Activated CD4-positive, alpha-beta T cell treated with anti-CD3 and anti-CD28 coated beads, Interleukin-2, amount 10 ng/mL, durations not matched to agents 7 days and 5 days (primary cell): Measurements from ENCODE around the gene HDGFL2. TPM values are rescaled to one million over a fixed set of nuclear protein-coding genes. Genes with fewer than 3 reads are reported as not detected.

ENCODE experiments used
- CTCF ChIA-PET: fragments of 350-600 bp; sonication (Branson Sonifier 250); formaldehyde crosslinking; loops from one replicate; lab custom pipeline; 2021; ENCODE audit warnings: antibody characterized with exemption; lab: Charles Lee
- POLR2A ChIA-PET: fragments of 350-600 bp; sonication (Branson Sonifier 250); formaldehyde crosslinking; loops from one replicate; lab custom pipeline; 2021; ENCODE audit warnings: antibody characterized with exemption; lab: Charles Lee
- DNase-seq: peaks from one replicate; pipeline ENCODE4 v3.0.0-alpha.2; 2020
- H3K27ac Mint-ChIP-seq: one replicate; pipeline ENCODE4 v1.8.0; 2021; ENCODE audit warnings: mild to moderate bottlenecking, moderate library complexity, mixed read lengths
- H3K27me3 Mint-ChIP-seq: one replicate; pipeline ENCODE4 v1.8.0; 2021; ENCODE audit warnings: mixed read lengths
- H3K36me3 Mint-ChIP-seq: one replicate; pipeline ENCODE4 v1.8.0; 2021; ENCODE audit warnings: low read depth, mixed read lengths
- H3K4me1 Mint-ChIP-seq: one replicate; pipeline ENCODE4 v1.8.0; 2021; ENCODE audit warnings: mixed read lengths
- H3K4me3 Mint-ChIP-seq: one replicate; pipeline ENCODE4 v1.8.0; 2021; ENCODE audit warnings: mild to moderate bottlenecking, moderate library complexity, mixed read lengths
- H3K9me3 Mint-ChIP-seq: one replicate; pipeline ENCODE4 v1.8.0; 2021; ENCODE audit warnings: mixed read lengths
- total RNA-seq, 2 experiments: library from RNA; stranded (reverse); gene quantifications; one replicate each; pipeline ENCODE4 v1.2.3, GENCODE V29; 2021

Gene HDGFL2
- total RNA-seq, 2 experiments from 2014 or later, result 58.3 to 62.1 TPM

DNA sequence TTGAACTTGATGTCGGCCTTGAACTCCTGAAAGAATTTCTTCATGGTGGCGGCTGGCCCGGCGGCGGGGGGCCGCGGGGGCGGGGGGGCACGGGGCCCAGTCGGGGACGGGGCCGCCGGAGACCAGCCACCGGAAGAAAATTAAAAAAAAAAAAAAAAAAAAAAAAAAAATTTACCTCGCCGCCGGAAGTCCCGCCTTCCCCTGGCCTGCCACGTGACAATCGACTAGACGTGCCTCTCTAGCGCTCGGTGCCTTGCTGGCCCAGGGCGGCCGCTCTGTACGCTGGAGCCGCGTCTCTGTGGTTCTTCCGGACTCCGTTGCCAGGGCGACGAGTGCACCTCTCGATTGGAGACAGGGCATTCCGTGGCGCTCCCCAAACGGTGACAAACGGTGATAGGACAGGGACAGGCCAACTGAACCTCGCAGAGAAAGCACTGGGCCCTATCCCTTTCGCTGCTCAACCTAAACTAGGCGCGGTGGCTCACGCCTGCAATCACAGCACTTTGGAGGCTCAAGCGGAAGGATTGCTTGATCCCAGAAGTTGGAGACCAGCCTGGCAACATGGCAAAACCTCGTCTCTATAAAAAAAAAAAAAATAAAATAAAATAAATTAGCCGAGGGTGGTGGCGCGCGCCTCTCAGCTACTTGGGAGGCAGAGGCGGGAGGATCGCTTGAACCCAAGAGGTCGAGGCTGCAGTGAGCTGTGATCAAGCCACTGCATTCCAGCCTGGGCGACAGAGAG lies 14.3 kb upstream of the HDGFL2 start, which contains the start of gene UBXN6:
UBXN6 (minus strand) TSS at position 141 of the 742 bp plus-strand sequence; CDS start at position 44, 97 bp downstream.
- ChIA-PET POLR2A (no interaction called here), CTCF (interaction anchor here (1.0 to 1.3 kb wide), 2 partner anchors 13 to 57 kb away, joined by 3 read pairs; no protein-coding TSS in a partner anchor)
- H3K9me3 Mint-ChIP-seq, result no peaks in the 10 kb centered on the region
- peak; percentile 99 for DNase-seq
- peak within 1 kb of the TSS; percentile 92 for H3K27ac Mint-ChIP-seq
- no peaks in the 10 kb centered on the region for H3K27me3 Mint-ChIP-seq
- H3K36me3 Mint-ChIP-seq, result no peaks in the 10 kb centered on the region
- H3K4me1 Mint-ChIP-seq, result peaks cover 15% of the 10 kb centered on the region
- peak within 1 kb of the TSS; percentile 90 for H3K4me3 Mint-ChIP-seq

DNA sequence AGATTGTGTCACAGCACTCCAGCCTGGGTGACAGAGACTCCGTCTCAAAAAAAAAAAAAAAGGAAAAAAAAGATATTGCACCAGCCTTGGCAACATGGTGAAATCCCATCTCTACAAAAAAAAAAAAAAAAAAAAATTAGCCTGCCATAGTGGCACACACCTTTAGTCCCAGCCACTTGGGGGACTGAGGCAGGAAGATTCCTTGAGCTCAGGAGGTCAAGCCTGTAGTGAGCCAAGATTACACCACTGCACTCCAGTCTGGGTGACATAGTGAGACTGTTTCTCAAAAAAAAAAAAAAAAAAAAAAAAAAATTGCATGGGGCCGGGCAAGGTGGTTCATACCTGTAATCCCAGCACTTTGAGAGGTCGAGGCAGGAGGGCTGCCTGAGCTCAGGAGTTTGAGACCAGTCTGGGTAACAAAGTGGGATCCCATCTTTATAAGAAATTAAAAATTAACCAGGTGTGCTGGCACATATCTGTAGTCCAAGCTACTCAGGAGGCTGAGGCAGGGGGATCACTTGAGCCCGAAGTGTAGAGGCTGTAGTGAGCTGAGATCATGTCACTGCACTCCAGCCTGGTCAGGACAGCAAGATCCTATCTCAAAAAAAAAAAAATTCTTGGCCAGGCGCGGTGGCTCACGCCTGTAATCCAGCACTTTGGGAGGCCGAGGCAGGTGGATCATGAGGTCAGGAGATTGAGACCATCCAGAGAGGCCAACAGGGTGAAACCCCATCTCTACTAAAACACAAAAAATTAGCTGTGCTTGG lies 7.1 kb upstream of the HDGFL2 start:
- Mint-ChIP-seq H3K4me1 (no peaks in the 10 kb centered on the region), H3K27me3 (no peaks in the 10 kb centered on the region), H3K36me3 (no peaks in the 10 kb centered on the region), H3K9me3 (no peaks in the 10 kb centered on the region), H3K4me3 (no peak overlapping the region), H3K27ac (no peak overlapping the region)
- POLR2A ChIA-PET, result no interaction called here
- no peak for DNase-seq
- CTCF ChIA-PET, result interaction anchor here (0.6 to 0.7 kb wide), 2 partner anchors 16 to 21 kb away, joined by 3 read pairs; no protein-coding TSS in a partner anchor

GRCh38 chr19:4467835-4468234 lies 4.3 kb upstream of the HDGFL2 start:
- no peaks in the 10 kb centered on the region for H3K36me3 Mint-ChIP-seq
- no peaks in the 10 kb centered on the region for H3K9me3 Mint-ChIP-seq
- POLR2A ChIA-PET, result no interaction called here

DNA sequence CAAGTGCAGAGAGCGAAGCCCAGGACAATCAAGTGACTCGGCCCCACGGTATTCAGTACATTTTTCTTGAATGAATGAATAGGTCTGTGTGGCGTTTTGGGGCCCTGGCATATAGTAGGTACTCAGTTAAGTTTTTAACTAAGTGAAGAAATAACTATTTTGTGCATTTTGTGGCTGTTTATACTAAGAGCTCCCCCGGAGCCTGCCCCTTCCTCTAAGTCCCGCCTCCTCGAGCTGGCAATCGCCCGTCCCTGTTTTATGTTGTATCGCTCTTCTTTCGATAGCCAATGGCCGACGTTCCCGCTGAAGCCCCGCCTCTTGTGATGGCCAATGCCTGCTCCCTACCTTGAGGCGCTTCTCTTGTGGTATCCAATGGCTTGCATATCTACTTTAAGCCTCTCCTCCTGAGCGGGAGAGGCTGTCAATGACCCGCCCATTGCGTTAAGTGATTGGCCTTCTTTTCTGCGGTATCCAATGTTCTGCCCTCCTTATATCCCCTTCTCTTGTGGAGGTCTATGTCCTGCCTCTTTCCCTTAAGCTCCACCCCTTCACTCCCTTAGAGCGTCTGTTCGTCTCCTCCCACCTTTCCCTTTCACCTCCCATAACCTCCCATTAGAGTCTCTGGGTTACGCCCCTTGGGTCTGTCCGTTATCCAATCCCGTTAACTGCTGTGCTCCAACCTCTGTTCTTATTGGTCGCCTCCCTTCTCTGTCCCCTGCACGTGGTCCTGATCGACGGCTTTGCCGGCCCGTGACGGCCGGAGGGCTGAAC lies 509 bp upstream of the HDGFL2 start:
- peak; percentile 99 for DNase-seq
- H3K27ac Mint-ChIP-seq, result no peak overlapping the region
- no peak overlapping the region for H3K4me3 Mint-ChIP-seq
- peaks cover 23% of the 10 kb centered on the region for H3K4me1 Mint-ChIP-seq
- ChIA-PET POLR2A (no interaction called here), CTCF (interaction anchor here (0.5 to 2.0 kb wide), 10 partner anchors 15 to 205 kb away, joined by 3 to 11 read pairs (median 4); partner anchors contain the start of genes MPND and SH3GL1)
- H3K27me3 Mint-ChIP-seq, result no peaks in the 10 kb centered on the region
- peaks cover 2% of the 10 kb centered on the region for H3K36me3 Mint-ChIP-seq
- no peaks in the 10 kb centered on the region for H3K9me3 Mint-ChIP-seq

More at GRCh38 chr19:4467835-4468234, 4.3 kb upstream of the HDGFL2 start:
- Mint-ChIP-seq H3K4me1 (peaks cover 6% of the 10 kb centered on the region), H3K4me3 (no peak overlapping the region), H3K27ac (no peak overlapping the region), H3K27me3 (no peaks in the 10 kb centered on the region)
- CTCF ChIA-PET, result no interaction called here
- no peak for DNase-seq

- peaks cover 23% of the 10 kb centered on the region for H3K4me1 Mint-ChIP-seq
- H3K36me3 Mint-ChIP-seq, result peaks cover 10% of the 10 kb centered on the region
- no peak for DNase-seq
- CTCF ChIA-PET, result no interaction called here
- H3K4me3 Mint-ChIP-seq, result peak overlapping the region; percentile 75
- H3K27me3 Mint-ChIP-seq, result no peaks in the 10 kb centered on the region
- no peaks in the 10 kb centered on the region for H3K9me3 Mint-ChIP-seq
- peak overlapping the region; percentile 80 for H3K27ac Mint-ChIP-seq
- POLR2A ChIA-PET, result interaction anchor here (0.6 kb wide), 1 partner anchor 23 kb away, joined by 3 read pairs; no protein-coding TSS in a partner anchor
Observed at GRCh38 chr19:4473011-4473762, 1.1 kb downstream of the HDGFL2 start.

DNA sequence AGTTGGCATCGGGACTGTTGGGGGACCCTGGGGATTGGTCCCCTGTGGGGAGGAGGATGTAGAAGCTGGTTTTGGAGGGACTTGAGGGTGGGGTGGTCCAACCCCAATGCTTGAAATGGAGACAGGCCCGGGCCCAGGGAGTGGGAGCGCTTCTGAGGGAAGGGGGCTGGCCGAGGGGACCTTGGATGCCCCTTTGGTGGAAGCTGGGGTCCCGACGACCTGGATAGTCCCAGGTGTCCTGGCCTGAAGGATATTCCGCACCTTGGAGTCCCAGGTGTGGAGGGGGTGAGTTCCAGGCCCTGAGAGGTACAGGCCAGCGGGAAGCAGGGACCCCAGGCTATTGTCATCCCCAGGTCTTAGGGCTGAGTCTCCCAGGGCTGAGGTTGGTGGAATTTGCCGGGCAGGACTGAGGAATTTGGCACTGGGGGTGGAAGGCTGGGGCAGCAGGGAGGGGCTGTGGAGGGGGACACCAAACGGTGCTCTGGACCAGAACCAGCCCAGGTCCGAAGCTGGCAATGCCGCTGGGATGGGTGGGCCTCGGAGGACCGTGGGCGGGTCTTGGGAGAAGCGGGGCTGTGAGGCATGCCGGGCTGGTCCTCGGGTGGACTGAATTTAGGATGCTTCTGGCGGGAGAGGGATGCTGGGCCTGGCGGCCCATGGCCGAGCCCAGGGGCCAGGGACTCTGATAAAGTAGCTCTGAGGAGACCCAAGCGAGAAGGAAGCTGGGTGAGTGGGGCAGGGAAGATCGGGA lies 1.8 kb downstream of the HDGFL2 start:
- POLR2A ChIA-PET, result no interaction called here
- CTCF ChIA-PET, result interaction anchor here (0.6 to 1.4 kb wide), 4 partner anchors 11 to 193 kb away, joined by 3 to 5 read pairs (median 4); partner anchors contain the start of gene SH3GL1
- peaks cover 12% of the 10 kb centered on the region for H3K36me3 Mint-ChIP-seq

GRCh38 chr19:4474514-4475022 lies 2.5 kb downstream of the HDGFL2 start:
- POLR2A ChIA-PET, result interaction anchor here (0.7 kb wide), 1 partner anchor 39 kb away, joined by 10 read pairs; no protein-coding TSS in a partner anchor
- DNase-seq, result peak; percentile 49
- H3K27me3 Mint-ChIP-seq, result no peaks in the 10 kb centered on the region
- no peaks in the 10 kb centered on the region for H3K9me3 Mint-ChIP-seq
- CTCF ChIA-PET, result interaction anchor here (0.6 to 1.4 kb wide), 5 partner anchors 10 to 193 kb away, joined by 3 to 5 read pairs (median 3); partner anchors contain the start of gene SH3GL1
- peaks cover 23% of the 10 kb centered on the region for H3K4me1 Mint-ChIP-seq
- peaks cover 12% of the 10 kb centered on the region for H3K36me3 Mint-ChIP-seq
- peak overlapping the region; percentile 75 for H3K4me3 Mint-ChIP-seq
- H3K27ac Mint-ChIP-seq, result peak overlapping the region; percentile 80

More for the DNA sequence above, 1.8 kb downstream of the HDGFL2 start:
- Mint-ChIP-seq H3K27me3 (no peaks in the 10 kb centered on the region), H3K4me1 (peaks cover 23% of the 10 kb centered on the region), H3K9me3 (no peaks in the 10 kb centered on the region), H3K4me3 (peak overlapping the region; percentile 75), H3K27ac (peak overlapping the region; percentile 80)
- DNase-seq, result no peak

GRCh38 chr19:4477034-4477801 lies 5.1 kb downstream of the HDGFL2 start:
- CTCF ChIA-PET, result interaction anchor here (0.8 kb wide), 1 partner anchor 58 kb away, joined by 3 read pairs; the partner anchor contains the start of gene PLIN5
- peaks cover 12% of the 10 kb centered on the region for H3K36me3 Mint-ChIP-seq
- H3K27ac Mint-ChIP-seq, result no peak overlapping the region
- POLR2A ChIA-PET, result no interaction called here
- H3K27me3 Mint-ChIP-seq, result no peaks in the 10 kb centered on the region
- DNase-seq, result no peak
- no peak overlapping the region for H3K4me3 Mint-ChIP-seq
- H3K9me3 Mint-ChIP-seq, result no peaks in the 10 kb centered on the region
- peaks cover 17% of the 10 kb centered on the region for H3K4me1 Mint-ChIP-seq

DNA sequence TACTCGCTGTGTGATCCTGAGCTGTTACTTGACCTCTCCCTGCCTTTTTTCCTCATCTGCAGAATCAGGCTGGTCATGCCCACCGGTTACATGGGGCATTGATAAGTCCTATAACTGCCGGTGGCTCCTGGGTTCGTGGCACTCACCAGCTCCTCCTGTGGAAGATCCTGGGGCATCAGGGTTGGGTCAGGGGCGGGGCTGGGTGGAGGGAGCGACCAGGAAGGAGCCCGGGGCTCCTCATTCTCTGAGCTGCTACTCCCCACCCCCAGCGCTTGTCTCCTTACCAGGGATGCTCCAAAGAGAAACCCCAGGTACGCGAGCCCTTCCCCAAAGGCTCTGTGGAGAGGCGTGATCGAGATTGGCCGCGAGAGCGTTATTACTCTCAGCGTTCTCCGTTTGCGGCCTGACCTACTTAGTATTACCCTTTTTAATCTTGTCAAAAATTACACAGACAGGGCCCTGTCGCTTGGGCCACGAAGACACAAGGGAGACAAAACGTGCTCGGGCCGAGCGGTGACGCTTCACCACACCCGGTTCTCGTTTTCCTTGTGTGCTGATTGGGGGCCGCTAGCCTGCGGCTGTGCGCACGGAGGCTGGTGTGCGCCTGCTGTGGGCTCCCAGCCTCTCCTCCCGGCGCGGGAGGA lies 10.7 kb downstream of the HDGFL2 start:
- CTCF ChIA-PET, result interaction anchor here (0.8 to 1.2 kb wide), 2 partner anchors 42 to 113 kb away, joined by 3 read pairs; no protein-coding TSS in a partner anchor
- POLR2A ChIA-PET, result no interaction called here

DNA sequence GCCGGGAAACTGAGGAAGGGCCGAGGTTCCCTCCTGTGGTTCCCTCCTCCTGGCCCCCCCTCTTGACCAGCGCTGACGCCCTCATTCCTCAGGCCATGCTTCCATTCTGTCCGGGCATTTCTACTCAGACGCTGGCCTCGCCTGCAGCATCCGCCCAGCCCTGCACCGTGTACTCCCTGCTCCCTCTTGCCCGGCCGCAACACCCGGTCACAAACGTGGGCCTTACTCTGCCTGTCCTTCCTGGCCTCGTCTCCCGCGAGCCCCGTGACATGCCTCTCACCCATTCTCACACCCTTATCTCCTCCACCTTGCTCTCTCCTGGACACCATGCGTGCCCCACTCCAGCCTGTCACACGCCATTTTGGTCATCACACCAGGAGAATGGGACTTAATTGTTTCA lies 11.3 kb downstream of the HDGFL2 start:
- Mint-ChIP-seq H3K9me3 (no peaks in the 10 kb centered on the region), H3K36me3 (peaks cover 5% of the 10 kb centered on the region), H3K4me3 (no peak overlapping the region), H3K27me3 (no peaks in the 10 kb centered on the region), H3K4me1 (peaks cover 3% of the 10 kb centered on the region), H3K27ac (no peak overlapping the region)
- ChIA-PET POLR2A (no interaction called here), CTCF (interaction anchor here (1.2 kb wide), 1 partner anchor 136 kb away, joined by 3 read pairs; no protein-coding TSS in a partner anchor)
- no peak for DNase-seq

More for the DNA sequence above, 10.7 kb downstream of the HDGFL2 start:
- Mint-ChIP-seq H3K27ac (no peak overlapping the region), H3K4me1 (peaks cover 3% of the 10 kb centered on the region), H3K27me3 (no peaks in the 10 kb centered on the region), H3K36me3 (peaks cover 7% of the 10 kb centered on the region), H3K9me3 (no peaks in the 10 kb centered on the region), H3K4me3 (no peak overlapping the region)
- no peak for DNase-seq
